GM12864 (cell line): ENCODE measurements around the gene GNPTG.

ENCODE experiments used
- DNase-seq: peaks from one replicate; pipeline ENCODE4 v3.0.0-alpha.2; 2011; ENCODE audit warnings: low read depth
- H3K4me3 ChIP-seq: 2 replicates; pipeline ENCODE4 v1.5.1; 2011; ENCODE audit warnings: mild to moderate bottlenecking, low read depth, low read length, control low read depth
- TF ChIP-seq, protein P1 (sequence below): IDR thresholded peaks from 2 replicates; pipeline ENCODE4 v1.5.1; 2011; ENCODE audit warnings: low read depth, mild to moderate bottlenecking, moderate library complexity, low read length, control low read depth, inconsistent platforms; ENCODE audit errors: missing control alignments

GNPTG gene

DNA sequence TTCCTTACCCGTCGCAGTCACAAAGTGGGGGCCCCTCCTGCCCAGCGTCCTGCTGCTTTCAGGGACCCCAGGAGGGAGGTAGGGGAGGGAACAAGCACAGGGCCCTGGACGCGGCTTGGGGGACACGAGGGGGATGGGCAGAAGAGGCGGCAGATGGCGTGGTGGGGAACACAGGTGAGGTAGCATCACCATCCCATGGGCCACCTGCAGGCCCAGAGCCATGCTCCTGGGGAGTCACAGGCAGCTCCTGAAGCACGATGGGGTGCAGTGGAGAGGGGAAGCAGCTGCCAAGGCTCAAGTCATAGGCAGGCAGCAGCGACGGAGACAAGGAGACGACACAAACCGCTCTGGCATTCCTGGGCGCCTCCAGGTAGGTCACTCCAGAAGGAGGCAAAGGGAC, 52.0 kb downstream of the GNPTG start:
- TF ChIP-seq, protein P1, sequence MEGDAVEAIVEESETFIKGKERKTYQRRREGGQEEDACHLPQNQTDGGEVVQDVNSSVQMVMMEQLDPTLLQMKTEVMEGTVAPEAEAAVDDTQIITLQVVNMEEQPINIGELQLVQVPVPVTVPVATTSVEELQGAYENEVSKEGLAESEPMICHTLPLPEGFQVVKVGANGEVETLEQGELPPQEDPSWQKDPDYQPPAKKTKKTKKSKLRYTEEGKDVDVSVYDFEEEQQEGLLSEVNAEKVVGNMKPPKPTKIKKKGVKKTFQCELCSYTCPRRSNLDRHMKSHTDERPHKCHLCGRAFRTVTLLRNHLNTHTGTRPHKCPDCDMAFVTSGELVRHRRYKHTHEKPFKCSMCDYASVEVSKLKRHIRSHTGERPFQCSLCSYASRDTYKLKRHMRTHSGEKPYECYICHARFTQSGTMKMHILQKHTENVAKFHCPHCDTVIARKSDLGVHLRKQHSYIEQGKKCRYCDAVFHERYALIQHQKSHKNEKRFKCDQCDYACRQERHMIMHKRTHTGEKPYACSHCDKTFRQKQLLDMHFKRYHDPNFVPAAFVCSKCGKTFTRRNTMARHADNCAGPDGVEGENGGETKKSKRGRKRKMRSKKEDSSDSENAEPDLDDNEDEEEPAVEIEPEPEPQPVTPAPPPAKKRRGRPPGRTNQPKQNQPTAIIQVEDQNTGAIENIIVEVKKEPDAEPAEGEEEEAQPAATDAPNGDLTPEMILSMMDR, result no peak
- H3K4me3 ChIP-seq, result no peak overlapping the region
- DNase-seq, result no peak

DNA sequence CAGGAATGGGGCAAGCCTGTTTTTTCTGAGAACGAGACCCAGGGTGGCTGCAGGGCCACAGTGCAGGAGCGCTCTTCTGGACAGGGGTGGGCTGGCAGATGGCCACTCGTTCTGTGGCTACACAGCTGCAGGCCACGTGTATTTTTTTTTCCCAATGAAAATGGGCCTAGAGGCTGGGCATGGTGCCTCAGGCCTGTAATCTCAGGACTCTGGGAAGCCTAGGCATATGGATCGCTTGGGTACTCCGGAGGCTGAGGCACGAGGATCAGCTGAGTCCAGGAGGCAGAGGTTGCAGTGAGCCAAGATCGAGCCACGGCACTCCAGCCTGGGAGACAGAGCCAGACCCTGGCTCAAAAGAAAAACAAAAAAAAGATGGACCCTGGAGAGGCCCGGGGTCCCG, 56.0 kb downstream of the GNPTG start:
- no peak overlapping the region; the same call in 1 of the 2 replicates for H3K4me3 ChIP-seq
- no peak for DNase-seq
- TF ChIP-seq, protein P1, result no peak

DNA sequence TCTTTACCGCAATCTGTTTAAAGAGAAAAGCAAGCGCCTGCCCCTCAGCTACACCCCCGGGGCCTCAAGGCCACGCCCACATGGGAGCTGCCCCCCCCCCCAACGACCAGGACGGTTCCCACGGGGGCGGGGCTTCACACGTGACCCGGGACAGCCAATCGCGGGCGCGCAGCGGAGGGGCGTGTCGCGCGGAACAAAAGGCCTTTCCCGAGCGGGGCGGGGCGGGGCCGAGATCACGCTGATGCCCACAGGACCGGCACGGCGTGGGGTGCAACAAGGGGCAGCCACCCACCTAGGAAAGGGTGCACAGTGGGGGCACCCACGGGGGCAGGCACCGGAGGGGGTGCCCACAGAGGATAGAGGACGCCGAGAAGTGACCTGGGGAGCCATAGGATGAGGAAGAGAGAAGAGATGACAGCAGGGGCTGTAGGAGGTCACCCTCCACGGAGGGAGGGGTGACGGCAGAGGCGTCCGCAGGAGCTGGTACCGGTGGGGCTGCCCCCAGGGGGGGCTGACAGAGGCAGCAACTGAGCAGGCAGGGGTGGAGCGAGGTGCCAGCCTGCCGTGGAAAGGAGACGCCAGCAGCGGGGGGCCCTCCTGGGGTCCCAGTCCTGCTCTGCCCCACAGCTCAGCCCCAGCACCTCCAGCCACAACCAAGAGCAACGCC, 56.6 kb downstream of the GNPTG start:
- peak overlapping the region; percentile 55 for H3K4me3 ChIP-seq
- TF ChIP-seq, protein P1, result no peak
- peak; percentile 45 for DNase-seq

DNA sequence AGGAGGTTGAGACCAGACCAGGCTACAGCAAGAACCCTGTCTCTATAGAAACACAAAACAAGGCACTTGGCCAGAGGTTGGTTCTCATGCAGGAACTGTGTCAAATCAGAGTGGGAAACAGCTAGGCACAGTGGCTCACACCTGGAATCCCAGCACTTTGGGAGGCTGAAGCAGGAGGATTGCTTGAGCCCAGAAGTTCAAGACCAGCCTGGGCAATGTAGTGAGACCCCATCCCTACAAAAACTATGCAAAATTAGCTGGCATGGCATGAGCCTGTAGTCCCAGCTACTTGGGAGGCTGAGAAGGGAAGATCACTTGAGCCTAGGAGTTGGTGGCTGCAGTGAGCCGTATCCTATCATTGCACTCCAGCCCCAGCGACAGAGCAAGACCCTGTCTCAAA, 61.1 kb downstream of the GNPTG start:
- TF ChIP-seq, protein P1, result no peak
- no peak for DNase-seq
- H3K4me3 ChIP-seq, result no peak overlapping the region
